IPS-20b (cell line): Measurements from ENCODE around the gene ANKZF1.

Experiments
- H3K27ac ChIP-seq: one replicate; pipeline ENCODE4 v1.5.1; 2013; ENCODE audit warnings: low read length
- H3K27me3 ChIP-seq: 2 replicates; pipeline ENCODE4 v1.6.1; 2013; ENCODE audit warnings: mild to moderate bottlenecking, low read length, inconsistent platforms; ENCODE audit not compliant: insufficient read depth
- H3K36me3 ChIP-seq: 2 replicates; pipeline ENCODE4 v1.6.1; 2013; ENCODE audit warnings: low read depth, mild to moderate bottlenecking, inconsistent platforms, low read length, moderate library complexity; ENCODE audit not compliant: insufficient read depth
- H3K4me1 ChIP-seq: 2 replicates; pipeline ENCODE4 v1.6.1; 2013; ENCODE audit warnings: mild to moderate bottlenecking, control low read depth, inconsistent platforms, low read length, moderate library complexity; ENCODE audit not compliant: insufficient read depth
- H3K4me3 ChIP-seq: 2 replicates; pipeline ENCODE4 v1.5.1; 2013; ENCODE audit warnings: mild to moderate bottlenecking, low read length, inconsistent platforms
- H3K9ac ChIP-seq: 2 replicates; pipeline ENCODE4 v1.6.1; 2013; ENCODE audit warnings: low read depth, mild to moderate bottlenecking, inconsistent platforms, low read length, moderate library complexity
- H3K9me3 ChIP-seq: 2 replicates; pipeline ENCODE4 v1.6.1; 2013; ENCODE audit warnings: mild to moderate bottlenecking, low read depth, low read length, inconsistent platforms; ENCODE audit not compliant: insufficient read depth

The ANKZF1 gene

GRCh38 chr2:219244789-219245147, 15.2 kb downstream of the ANKZF1 start:
- Histone ChIP-seq H3K9me3 (no peaks in the 10 kb centered on the region), H3K27me3 (no peaks in the 10 kb centered on the region), H3K4me1 (peaks cover 11% of the 10 kb centered on the region), H3K4me3 (peak overlapping the region; percentile 97), H3K36me3 (peaks cover 20% of the 10 kb centered on the region), H3K27ac (peak overlapping the region; percentile 69), H3K9ac (peak overlapping the region; percentile 98; the same call in 1 of the 2 replicates)

DNA sequence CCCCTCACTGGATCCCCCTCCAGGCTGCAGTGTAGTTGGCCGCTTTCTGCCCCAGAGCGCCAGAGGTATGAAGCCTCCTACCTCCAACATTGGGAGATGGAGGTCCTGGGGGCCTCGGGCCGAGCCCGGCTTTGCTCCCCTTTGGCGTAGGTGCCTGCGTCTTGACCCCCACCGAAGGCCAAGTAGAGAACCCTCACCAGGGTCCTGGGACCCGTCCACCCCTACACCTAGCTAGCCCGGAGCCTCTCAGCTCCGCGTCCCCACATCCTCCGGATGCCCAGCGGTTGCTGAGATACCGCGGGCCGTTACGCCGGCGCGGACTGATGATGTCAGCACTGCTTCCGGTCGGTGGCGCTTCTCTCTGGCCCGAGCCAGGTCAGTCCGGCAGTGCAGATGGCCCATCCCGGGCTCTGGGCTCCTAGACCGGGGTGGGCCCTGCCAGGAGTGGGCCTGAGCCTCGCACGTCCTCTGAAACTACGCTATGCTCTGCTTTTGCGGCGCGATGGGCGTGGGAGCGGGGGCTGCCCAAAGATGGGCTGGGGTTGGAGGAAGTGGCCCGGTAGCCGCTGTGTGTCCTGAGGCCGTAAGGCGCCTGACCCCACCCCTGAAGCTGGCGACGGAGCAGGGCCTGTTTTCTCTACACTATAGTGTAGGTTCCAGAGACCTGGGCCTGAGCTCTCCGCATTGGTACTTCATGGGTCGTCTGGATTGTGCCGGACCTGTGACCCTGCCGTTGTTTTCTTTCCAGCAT, 15.7 kb downstream of the ANKZF1 start, which contains the start of the genes GLB1L and STK16:
Gene GLB1L, minus strand, starts transcription at position 297 of the 751 bp plus-strand sequence. CDS start 1,871 bp downstream, outside the sequence.
Gene STK16, plus strand, starts transcription at position 332 of the 751 bp plus-strand sequence. CDS start 521 bp downstream, outside the sequence.
- peaks cover 11% of the 10 kb centered on the region for H3K4me1 ChIP-seq
- no peaks in the 10 kb centered on the region for H3K27me3 ChIP-seq
- peak within 1 kb of the TSS; percentile 97 for H3K4me3 ChIP-seq
- peak within 1 kb of the TSS; percentile 98 for H3K9ac ChIP-seq
- peaks cover 25% of the 10 kb centered on the region for H3K36me3 ChIP-seq
- H3K9me3 ChIP-seq, result no peaks in the 10 kb centered on the region
- peak within 1 kb of the TSS; percentile 69 for H3K27ac ChIP-seq

DNA sequence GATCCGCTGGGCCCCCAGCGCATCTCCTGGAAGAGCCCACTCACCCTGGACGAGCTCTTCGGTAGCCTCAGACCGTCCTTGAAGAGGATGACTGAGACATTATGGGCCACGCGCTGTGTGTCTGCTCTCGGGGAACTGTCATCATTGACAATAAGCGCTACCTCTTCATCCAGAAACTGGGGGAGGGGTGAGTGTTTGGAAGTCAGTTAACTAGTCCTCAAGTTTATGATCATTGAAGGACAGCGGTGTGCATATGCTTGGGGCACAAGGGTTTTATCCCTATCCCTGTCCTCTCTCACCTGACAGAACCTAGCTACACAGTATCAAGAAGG, 16.3 kb downstream of the ANKZF1 start:
- peak overlapping the region; percentile 69 for H3K27ac ChIP-seq
- H3K4me1 ChIP-seq, result peaks cover 11% of the 10 kb centered on the region
- no peaks in the 10 kb centered on the region for H3K9me3 ChIP-seq
- peak overlapping the region; percentile 97 for H3K4me3 ChIP-seq
- peaks cover 30% of the 10 kb centered on the region for H3K36me3 ChIP-seq
- no peaks in the 10 kb centered on the region for H3K27me3 ChIP-seq
- peak overlapping the region; percentile 98 for H3K9ac ChIP-seq

DNA sequence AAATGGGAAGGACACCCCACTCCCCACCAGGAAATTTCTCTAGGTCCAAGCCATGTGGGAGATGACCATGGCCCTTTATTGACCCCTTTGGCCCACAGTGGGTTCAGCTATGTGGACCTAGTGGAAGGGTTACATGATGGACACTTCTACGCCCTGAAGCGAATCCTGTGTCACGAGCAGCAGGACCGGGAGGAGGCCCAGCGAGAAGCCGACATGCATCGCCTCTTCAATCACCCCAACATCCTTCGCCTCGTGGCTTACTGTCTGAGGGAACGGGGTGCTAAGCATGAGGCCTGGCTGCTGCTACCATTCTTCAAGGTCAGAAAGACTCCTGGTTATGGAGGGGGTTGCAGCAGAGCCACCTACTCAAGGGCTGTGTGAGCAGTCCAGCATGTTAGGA, 17.0 kb downstream of the ANKZF1 start:
- peaks cover 30% of the 10 kb centered on the region for H3K36me3 ChIP-seq
- H3K4me3 ChIP-seq, result peak overlapping the region; percentile 97; the same call in 1 of the 2 replicates
- no peak overlapping the region for H3K27ac ChIP-seq
- peaks cover 5% of the 10 kb centered on the region for H3K27me3 ChIP-seq
- peaks cover 11% of the 10 kb centered on the region for H3K4me1 ChIP-seq
- H3K9me3 ChIP-seq, result no peaks in the 10 kb centered on the region
- H3K9ac ChIP-seq, result peak overlapping the region; percentile 98; the same call in 1 of the 2 replicates

DNA sequence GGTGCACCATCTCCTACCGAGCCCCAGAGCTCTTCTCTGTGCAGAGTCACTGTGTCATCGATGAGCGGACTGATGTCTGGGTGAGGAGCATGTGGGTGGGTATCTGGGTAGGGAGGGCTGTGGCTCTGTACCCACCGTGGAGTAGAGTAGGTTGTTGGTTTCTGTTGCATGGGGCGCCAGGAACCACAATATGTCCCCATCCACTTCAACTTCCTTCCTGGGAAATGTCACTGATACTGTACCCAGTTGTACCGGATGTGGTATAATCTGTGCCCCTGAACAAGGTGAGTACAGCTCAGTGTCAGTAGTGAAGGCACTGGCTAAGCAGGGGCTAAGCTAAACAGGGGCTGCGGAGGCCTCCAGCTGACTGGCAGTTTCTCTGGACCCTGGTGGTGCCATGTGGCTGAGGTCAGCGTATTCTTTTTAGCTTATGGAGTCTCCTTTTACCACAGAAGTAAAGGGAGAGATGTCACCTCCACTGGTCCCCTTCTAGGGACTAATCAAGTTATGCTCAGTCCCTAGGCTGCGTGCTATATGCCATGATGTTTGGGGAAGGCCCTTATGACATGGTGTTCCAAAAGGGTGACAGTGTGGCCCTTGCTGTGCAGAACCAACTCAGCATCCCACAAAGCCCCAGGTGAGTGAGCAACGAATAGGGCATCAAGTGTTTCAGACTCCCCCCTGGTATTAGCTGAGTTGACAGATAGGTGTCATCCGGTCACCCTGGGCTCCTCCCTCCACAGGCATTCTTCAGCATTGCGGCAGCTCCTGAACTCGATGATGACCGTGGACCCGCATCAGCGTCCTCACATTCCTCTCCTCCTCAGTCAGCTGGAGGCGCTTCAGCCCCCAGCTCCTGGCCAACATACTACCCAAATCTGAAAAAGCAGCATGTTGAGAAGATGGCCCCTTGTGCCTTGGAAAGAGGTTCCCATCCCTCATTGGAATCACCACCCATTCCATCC, 18.4 kb downstream of the ANKZF1 start:
- Histone ChIP-seq H3K27me3 (peaks cover 19% of the 10 kb centered on the region), H3K4me1 (peaks cover 18% of the 10 kb centered on the region), H3K9me3 (no peaks in the 10 kb centered on the region), H3K36me3 (peaks cover 30% of the 10 kb centered on the region), H3K4me3 (no peak overlapping the region), H3K27ac (no peak overlapping the region), H3K9ac (no peak overlapping the region)

GRCh38 chr2:219248845-219249202, 19.2 kb downstream of the ANKZF1 start:
- no peak overlapping the region for H3K27ac ChIP-seq
- peaks cover 27% of the 10 kb centered on the region for H3K27me3 ChIP-seq
- H3K9ac ChIP-seq, result peak overlapping the region; percentile 30; the same call in 1 of the 2 replicates
- H3K4me3 ChIP-seq, result no peak overlapping the region
- peaks cover 18% of the 10 kb centered on the region for H3K4me1 ChIP-seq
- H3K9me3 ChIP-seq, result no peaks in the 10 kb centered on the region
- H3K36me3 ChIP-seq, result peaks cover 30% of the 10 kb centered on the region

- H3K27ac ChIP-seq, result no peak overlapping the region
- peaks cover 33% of the 10 kb centered on the region for H3K27me3 ChIP-seq
- peaks cover 30% of the 10 kb centered on the region for H3K36me3 ChIP-seq
- peaks cover 18% of the 10 kb centered on the region for H3K4me1 ChIP-seq
- no peaks in the 10 kb centered on the region for H3K9me3 ChIP-seq
- H3K4me3 ChIP-seq, result no peak overlapping the region
- H3K9ac ChIP-seq, result peak overlapping the region; percentile 30; the same call in 1 of the 2 replicates
Measured at GRCh38 chr2:219249203-219249980, 19.8 kb downstream of the ANKZF1 start.

- peaks cover 41% of the 10 kb centered on the region for H3K27me3 ChIP-seq
- H3K36me3 ChIP-seq, result peaks cover 30% of the 10 kb centered on the region
- no peak overlapping the region for H3K9ac ChIP-seq
- H3K4me3 ChIP-seq, result no peak overlapping the region
- H3K27ac ChIP-seq, result no peak overlapping the region
- H3K4me1 ChIP-seq, result peaks cover 14% of the 10 kb centered on the region
- no peaks in the 10 kb centered on the region for H3K9me3 ChIP-seq
Measured at GRCh38 chr2:219250049-219250781, 20.6 kb downstream of the ANKZF1 start.

- Histone ChIP-seq H3K4me1 (peaks cover 14% of the 10 kb centered on the region), H3K4me3 (no peak overlapping the region), H3K27me3 (peaks cover 56% of the 10 kb centered on the region), H3K9me3 (no peaks in the 10 kb centered on the region), H3K36me3 (peaks cover 30% of the 10 kb centered on the region), H3K27ac (no peak overlapping the region), H3K9ac (no peak overlapping the region)
Measured at GRCh38 chr2:219251656-219252055, 22.1 kb downstream of the ANKZF1 start.

DNA sequence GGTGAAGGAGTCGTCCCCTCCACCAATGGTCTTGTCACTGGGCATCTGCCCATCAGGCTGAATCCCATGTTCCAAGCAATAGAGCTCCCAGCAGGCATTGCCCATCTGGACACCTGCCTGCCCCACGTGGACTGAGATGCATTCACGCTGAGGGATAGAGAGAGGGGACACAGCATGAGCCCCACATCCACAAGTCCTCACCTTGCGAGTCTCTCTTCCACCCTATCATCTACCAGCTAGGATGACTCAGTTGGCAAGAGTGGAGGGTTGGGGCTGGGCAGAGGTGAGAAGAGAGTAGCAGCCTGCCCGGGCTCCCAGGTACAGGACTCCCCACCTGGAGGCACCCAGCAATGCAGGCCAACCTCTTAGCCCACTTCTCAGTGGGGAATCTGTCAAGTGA, 22.5 kb downstream of the ANKZF1 start:
- H3K9ac ChIP-seq, result peak overlapping the region; percentile 33; the same call in 1 of the 2 replicates
- H3K4me3 ChIP-seq, result peak overlapping the region; percentile 58; the same call in 1 of the 2 replicates
- H3K27ac ChIP-seq, result no peak overlapping the region
- H3K4me1 ChIP-seq, result peaks cover 14% of the 10 kb centered on the region
- H3K9me3 ChIP-seq, result no peaks in the 10 kb centered on the region
- H3K36me3 ChIP-seq, result peaks cover 29% of the 10 kb centered on the region
- H3K27me3 ChIP-seq, result peaks cover 59% of the 10 kb centered on the region
